Liver (tissue), 9 donors: ENCODE data around the gene TPBGL. TPM values are rescaled to one million over a fixed set of nuclear protein-coding genes. Genes with fewer than 3 reads are reported as not detected.

ENCODE experiments used
- DNase-seq: peaks from one replicate; pipeline ENCODE4 v3.0.0-alpha.2; 2017; ENCODE audit warnings: low spot score
- H3K27ac ChIP-seq, 2 donors: one replicate each; pipeline ENCODE4 v1.7.0; 2013; ENCODE audit warnings: inconsistent platforms in 2 of 2, low read length in 2 of 2, control low read depth in 1 of 2, low read depth in 1 of 2, mild to moderate bottlenecking in 1 of 2
- H3K27me3 ChIP-seq, 4 donors: one replicate each; pipeline versions ENCODE4 v1.6.1 to v1.7.0; 2013; ENCODE audit warnings: low read length in 3 of 4, inconsistent platforms in 1 of 4, mild to moderate bottlenecking in 1 of 4, moderate library complexity in 1 of 4; ENCODE audit not compliant: control insufficient read depth in 4 of 4, insufficient read depth in 4 of 4
- H3K36me3 ChIP-seq, 4 donors: one replicate each; pipeline versions ENCODE4 v1.6.1 to v1.7.0; 2013; ENCODE audit warnings: low read length in 3 of 4, mild to moderate bottlenecking in 3 of 4, low read depth in 1 of 4, moderate library complexity in 1 of 4; ENCODE audit not compliant: control insufficient read depth in 4 of 4, insufficient read depth in 3 of 4
- H3K4me1 ChIP-seq, 4 donors: one replicate each; pipeline versions ENCODE4 v1.6.1 to v1.7.0; 2013; ENCODE audit warnings: low read length in 3 of 4, mild to moderate bottlenecking in 3 of 4, moderate library complexity in 1 of 4; ENCODE audit not compliant: control insufficient read depth in 4 of 4, insufficient read depth in 4 of 4
- H3K4me3 ChIP-seq, 3 donors: one replicate each; pipeline versions ENCODE4 v1.6.1 to v1.7.0; 2013; ENCODE audit warnings: low read length in 3 of 3, control low read depth in 1 of 3, low read depth in 1 of 3, mild to moderate bottlenecking in 1 of 3
- H3K9ac ChIP-seq, 2 donors: one replicate each; pipeline ENCODE4 v1.7.0; 2013; ENCODE audit warnings: low read length in 2 of 2, mild to moderate bottlenecking in 2 of 2, moderate library complexity in 2 of 2, control low read depth in 1 of 2, low read depth in 1 of 2
- H3K9me3 ChIP-seq, 4 donors: one replicate each; pipeline versions ENCODE4 v1.6.1 to v1.7.0; 2013; ENCODE audit warnings: low read length in 3 of 4; ENCODE audit not compliant: control insufficient read depth in 4 of 4
- EGR1 ChIP-seq, 2 donors: IDR thresholded peaks; 2 replicates each; pipeline ENCODE4 v1.6.1; 2016 to 2018; ENCODE audit warnings: antibody characterized with exemption in 2 of 2, low read depth in 2 of 2
- FOXA1 ChIP-seq: IDR thresholded peaks from 2 replicates; pipeline ENCODE4 v1.6.1; 2016; ENCODE audit warnings: antibody characterized with exemption
- FOXA2 ChIP-seq: IDR thresholded peaks from 2 replicates; pipeline ENCODE4 v1.6.1; 2016; ENCODE audit warnings: antibody characterized with exemption
- GABPA ChIP-seq, 2 donors: IDR thresholded peaks in 1 of 2; conservative IDR thresholded peaks in 1 of 2; 2 replicates each; pipeline ENCODE4 v1.6.1; 2016; ENCODE audit warnings: antibody characterized with exemption in 2 of 2, mild to moderate bottlenecking in 1 of 2, moderate library complexity in 1 of 2
- HNF4A ChIP-seq, 2 donors: conservative IDR thresholded peaks; 2 replicates each; pipeline ENCODE4 v1.6.1; 2016; ENCODE audit warnings: antibody characterized with exemption in 2 of 2, mild to moderate bottlenecking in 2 of 2
- HNF4G ChIP-seq: IDR thresholded peaks from 2 replicates; pipeline ENCODE4 v1.6.1; 2016; ENCODE audit warnings: antibody characterized with exemption
- JUND ChIP-seq, 2 donors: IDR thresholded peaks; 2 replicates each; pipeline ENCODE4 v1.6.1; 2016; ENCODE audit warnings: antibody characterized with exemption in 2 of 2
- NR2F2 ChIP-seq: IDR thresholded peaks from 2 replicates; pipeline ENCODE4 v1.6.1; 2016; ENCODE audit warnings: antibody characterized with exemption
- RAD21 ChIP-seq, 2 donors: IDR thresholded peaks; 2 replicates each; pipeline ENCODE4 v1.6.1; 2016; ENCODE audit warnings: antibody characterized with exemption in 2 of 2, mild to moderate bottlenecking in 2 of 2
- RXRA ChIP-seq, 2 donors: IDR thresholded peaks; 2 replicates each; pipeline ENCODE4 v1.6.1; 2017 to 2018; ENCODE audit warnings: antibody characterized with exemption in 2 of 2, mild to moderate bottlenecking in 1 of 2
- SP1 ChIP-seq: IDR thresholded peaks from 2 replicates; pipeline ENCODE4 v1.6.1; 2018; ENCODE audit warnings: antibody characterized with exemption, mild to moderate bottlenecking
- TAF1 ChIP-seq: conservative IDR thresholded peaks from 2 replicates; pipeline ENCODE4 v1.6.1; 2016; ENCODE audit warnings: antibody characterized with exemption, mild to moderate bottlenecking
- YY1 ChIP-seq: IDR thresholded peaks from 2 replicates; pipeline ENCODE4 v1.6.1; 2016; ENCODE audit warnings: antibody characterized with exemption, mild to moderate bottlenecking
- WGBS: extraction: QIAGEN DNeasy Blood & Tissue Kit; methylation state at CpG from one replicate; pipeline ENCODE4 v1.1.7; 2013; 5-methylcytosine and 5-hydroxymethylcytosine counted together
- polyA plus RNA-seq, 2 donors: library from polyadenylated mRNA; stranded (reverse) in 1 of 2; unstranded in 1 of 2; fragments of 200-250 nt in 1 of 2; fragments of >200 nt in 1 of 2; fragmentation: Nextera tagmentation in 1 of 2; extraction: Ambion mirVana in 1 of 2; gene quantifications; one replicate each; pipeline versions ENCODE4 v1.2.1 to v1.2.3, GENCODE V29; 2013 to 2015
- total RNA-seq, 2 donors: library from RNA; depleted of rRNA; stranded (reverse); fragments of >200 nt; gene quantifications; one replicate each; pipeline ENCODE4 v1.2.3, GENCODE V29; 2014
- TF ChIP-seq, protein P1 (sequence below): IDR thresholded peaks from 2 replicates; pipeline ENCODE4 v1.6.1; 2016; ENCODE audit warnings: antibody characterized with exemption, mild to moderate bottlenecking
- TF ChIP-seq, protein P2 (sequence below): IDR thresholded peaks from 2 replicates; pipeline ENCODE4 v1.6.1; 2016; ENCODE audit warnings: antibody characterized with exemption
- TF ChIP-seq, protein P3 (sequence below): IDR thresholded peaks from 2 replicates; pipeline ENCODE4 v1.6.1; 2016; ENCODE audit warnings: antibody characterized with exemption
- TF ChIP-seq, protein P4 (sequence below): fragments of 150-350 bp; IDR thresholded peaks from 2 replicates; pipeline ENCODE4 v1.5.1; 2017; ENCODE audit warnings: improper control_type of control experiment, low read depth, low read length; ENCODE audit not compliant: missing input control
- TF ChIP-seq, protein P5 (sequence below): IDR thresholded peaks from 2 replicates; pipeline ENCODE4 v1.6.1; 2016; ENCODE audit warnings: antibody characterized with exemption
- donor health status: healthy.
- donor health status: healthy.
- donor health status: healthy.
- donor health status: healthy.
- donor health status: healthy.

The TPBGL gene
- total and polyA plus RNA-seq, 4 donors, result 0.05 TPM; not detected in 3

DNA sequence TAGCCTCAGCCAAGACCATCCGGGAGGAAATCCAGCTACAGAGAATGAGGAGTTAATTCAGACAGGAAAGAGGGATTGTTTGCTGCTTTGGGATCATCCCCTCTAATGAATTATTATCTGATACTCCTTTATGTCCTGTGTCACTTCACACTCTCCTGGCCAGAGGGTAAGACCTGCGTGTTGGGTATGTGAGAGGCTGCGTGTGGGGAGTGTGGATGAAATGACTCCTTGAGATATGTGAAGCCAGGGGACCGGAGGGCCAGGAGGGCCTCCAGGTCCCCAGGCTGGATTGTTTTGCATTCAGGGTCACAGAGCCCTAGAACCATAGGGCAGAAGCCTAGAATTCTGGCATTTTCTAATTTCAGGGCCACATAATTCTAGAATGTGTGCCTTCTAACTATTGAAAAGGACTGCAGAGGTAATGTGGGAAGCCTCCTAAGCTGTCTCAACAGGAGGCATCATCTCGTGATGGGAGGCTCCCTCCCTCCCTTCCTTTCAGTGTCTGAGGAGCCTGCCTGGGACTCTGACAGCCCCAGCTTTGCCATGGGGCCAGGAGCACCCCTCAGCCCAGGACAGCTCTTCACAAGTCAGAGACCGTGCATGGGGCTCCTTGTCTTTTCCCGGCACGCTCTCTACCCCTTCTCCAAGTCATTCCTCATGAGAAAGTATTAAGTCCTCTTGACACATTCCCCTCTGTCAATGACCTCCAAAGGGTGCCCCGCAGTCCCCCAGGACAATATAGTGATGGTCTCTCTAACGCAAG, 3.7 kb downstream of the TPBGL start (continued):
- TF ChIP-seq, protein P1, sequence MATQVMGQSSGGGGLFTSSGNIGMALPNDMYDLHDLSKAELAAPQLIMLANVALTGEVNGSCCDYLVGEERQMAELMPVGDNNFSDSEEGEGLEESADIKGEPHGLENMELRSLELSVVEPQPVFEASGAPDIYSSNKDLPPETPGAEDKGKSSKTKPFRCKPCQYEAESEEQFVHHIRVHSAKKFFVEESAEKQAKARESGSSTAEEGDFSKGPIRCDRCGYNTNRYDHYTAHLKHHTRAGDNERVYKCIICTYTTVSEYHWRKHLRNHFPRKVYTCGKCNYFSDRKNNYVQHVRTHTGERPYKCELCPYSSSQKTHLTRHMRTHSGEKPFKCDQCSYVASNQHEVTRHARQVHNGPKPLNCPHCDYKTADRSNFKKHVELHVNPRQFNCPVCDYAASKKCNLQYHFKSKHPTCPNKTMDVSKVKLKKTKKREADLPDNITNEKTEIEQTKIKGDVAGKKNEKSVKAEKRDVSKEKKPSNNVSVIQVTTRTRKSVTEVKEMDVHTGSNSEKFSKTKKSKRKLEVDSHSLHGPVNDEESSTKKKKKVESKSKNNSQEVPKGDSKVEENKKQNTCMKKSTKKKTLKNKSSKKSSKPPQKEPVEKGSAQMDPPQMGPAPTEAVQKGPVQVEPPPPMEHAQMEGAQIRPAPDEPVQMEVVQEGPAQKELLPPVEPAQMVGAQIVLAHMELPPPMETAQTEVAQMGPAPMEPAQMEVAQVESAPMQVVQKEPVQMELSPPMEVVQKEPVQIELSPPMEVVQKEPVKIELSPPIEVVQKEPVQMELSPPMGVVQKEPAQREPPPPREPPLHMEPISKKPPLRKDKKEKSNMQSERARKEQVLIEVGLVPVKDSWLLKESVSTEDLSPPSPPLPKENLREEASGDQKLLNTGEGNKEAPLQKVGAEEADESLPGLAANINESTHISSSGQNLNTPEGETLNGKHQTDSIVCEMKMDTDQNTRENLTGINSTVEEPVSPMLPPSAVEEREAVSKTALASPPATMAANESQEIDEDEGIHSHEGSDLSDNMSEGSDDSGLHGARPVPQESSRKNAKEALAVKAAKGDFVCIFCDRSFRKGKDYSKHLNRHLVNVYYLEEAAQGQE, result no peak
- TF ChIP-seq HNF4G (no peak), TAF1 (no peak), SP1 (no peak), FOXA2 (no peak), JUND (IDR thresholded peaks at IDR 0.05) (no peak)

DNA sequence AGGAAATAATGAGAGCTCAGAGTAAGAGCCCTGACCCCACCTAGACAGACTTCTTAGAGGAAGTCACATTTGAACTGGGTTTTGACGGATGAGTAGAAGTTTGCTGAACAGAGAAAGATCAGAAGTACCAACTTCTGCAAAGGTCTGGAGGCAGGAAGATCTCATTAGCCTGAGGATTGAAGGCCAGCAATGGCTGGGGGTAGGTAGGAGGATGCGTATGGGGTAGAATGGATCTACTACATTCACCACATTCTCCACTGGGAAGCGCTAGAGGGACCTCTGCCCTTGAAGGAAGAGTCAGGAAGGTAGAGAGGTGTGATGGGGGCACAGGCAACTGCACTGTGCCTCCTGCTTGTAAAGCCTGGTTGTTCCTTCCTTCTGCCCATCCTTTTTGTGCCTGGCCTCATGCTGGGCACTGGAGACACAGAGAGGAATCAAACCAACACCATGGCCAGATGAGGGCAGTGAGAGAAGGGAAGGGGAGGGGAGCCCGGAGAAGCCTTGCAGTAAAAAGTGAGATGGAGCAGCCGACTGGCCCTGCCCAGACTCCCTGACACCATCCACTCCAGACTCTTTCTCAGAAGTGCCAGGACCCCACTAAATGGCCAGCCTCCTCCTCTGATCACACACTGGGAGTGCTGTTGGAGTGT, 4.9 kb downstream of the TPBGL start:
- Histone ChIP-seq H3K4me3 (no peak overlapping the region), H3K36me3 (no peaks in the 10 kb centered on the region), H3K27ac (no peak overlapping the region), H3K4me1 (peaks cover 3 to 23% (median 18%) of the 10 kb centered on the region in 4 donors), H3K9me3 (peaks cover 0 to 5% (median 0%) of the 10 kb centered on the region in 4 donors), H3K27me3 (peaks cover 0 to 6% (median 4%) of the 10 kb centered on the region in 4 donors), H3K9ac (no peak overlapping the region)
- DNase-seq, result peak; percentile 25
- TF ChIP-seq FOXA1 (no peak), HNF4A (conservative IDR thresholded peaks at IDR 0.05) (no peak), HNF4G (no peak), YY1 (no peak), GABPA (IDR thresholded peaks at IDR 0.05 in 1 of 2, conservative IDR thresholded peaks at IDR 0.05 in 1 of 2) (no peak), SP1 (no peak), JUND (IDR thresholded peaks at IDR 0.05) (no peak), EGR1 (IDR thresholded peaks at IDR 0.05; ENCODE audit: low read depth in 2 of 2) (no peak), RAD21 (IDR thresholded peaks at IDR 0.05) (no peak), FOXA2 (no peak), NR2F2 (no peak), TAF1 (no peak), RXRA (IDR thresholded peaks at IDR 0.05) (no peak)
- TF ChIP-seq, protein P2, sequence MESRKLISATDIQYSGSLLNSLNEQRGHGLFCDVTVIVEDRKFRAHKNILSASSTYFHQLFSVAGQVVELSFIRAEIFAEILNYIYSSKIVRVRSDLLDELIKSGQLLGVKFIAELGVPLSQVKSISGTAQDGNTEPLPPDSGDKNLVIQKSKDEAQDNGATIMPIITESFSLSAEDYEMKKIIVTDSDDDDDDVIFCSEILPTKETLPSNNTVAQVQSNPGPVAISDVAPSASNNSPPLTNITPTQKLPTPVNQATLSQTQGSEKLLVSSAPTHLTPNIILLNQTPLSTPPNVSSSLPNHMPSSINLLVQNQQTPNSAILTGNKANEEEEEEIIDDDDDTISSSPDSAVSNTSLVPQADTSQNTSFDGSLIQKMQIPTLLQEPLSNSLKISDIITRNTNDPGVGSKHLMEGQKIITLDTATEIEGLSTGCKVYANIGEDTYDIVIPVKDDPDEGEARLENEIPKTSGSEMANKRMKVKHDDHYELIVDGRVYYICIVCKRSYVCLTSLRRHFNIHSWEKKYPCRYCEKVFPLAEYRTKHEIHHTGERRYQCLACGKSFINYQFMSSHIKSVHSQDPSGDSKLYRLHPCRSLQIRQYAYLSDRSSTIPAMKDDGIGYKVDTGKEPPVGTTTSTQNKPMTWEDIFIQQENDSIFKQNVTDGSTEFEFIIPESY, result no peak
- TF ChIP-seq, protein P3, sequence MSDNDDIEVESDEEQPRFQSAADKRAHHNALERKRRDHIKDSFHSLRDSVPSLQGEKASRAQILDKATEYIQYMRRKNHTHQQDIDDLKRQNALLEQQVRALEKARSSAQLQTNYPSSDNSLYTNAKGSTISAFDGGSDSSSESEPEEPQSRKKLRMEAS, result no peak
- TF ChIP-seq, protein P4, sequence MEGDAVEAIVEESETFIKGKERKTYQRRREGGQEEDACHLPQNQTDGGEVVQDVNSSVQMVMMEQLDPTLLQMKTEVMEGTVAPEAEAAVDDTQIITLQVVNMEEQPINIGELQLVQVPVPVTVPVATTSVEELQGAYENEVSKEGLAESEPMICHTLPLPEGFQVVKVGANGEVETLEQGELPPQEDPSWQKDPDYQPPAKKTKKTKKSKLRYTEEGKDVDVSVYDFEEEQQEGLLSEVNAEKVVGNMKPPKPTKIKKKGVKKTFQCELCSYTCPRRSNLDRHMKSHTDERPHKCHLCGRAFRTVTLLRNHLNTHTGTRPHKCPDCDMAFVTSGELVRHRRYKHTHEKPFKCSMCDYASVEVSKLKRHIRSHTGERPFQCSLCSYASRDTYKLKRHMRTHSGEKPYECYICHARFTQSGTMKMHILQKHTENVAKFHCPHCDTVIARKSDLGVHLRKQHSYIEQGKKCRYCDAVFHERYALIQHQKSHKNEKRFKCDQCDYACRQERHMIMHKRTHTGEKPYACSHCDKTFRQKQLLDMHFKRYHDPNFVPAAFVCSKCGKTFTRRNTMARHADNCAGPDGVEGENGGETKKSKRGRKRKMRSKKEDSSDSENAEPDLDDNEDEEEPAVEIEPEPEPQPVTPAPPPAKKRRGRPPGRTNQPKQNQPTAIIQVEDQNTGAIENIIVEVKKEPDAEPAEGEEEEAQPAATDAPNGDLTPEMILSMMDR, result no peak
- TF ChIP-seq, protein P1, result no peak
- TF ChIP-seq, protein P5, sequence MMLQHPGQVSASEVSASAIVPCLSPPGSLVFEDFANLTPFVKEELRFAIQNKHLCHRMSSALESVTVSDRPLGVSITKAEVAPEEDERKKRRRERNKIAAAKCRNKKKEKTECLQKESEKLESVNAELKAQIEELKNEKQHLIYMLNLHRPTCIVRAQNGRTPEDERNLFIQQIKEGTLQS, result no peak
- 86% methylated on average over 5 of the region's 5 CpGs for WGBS
